K562 (cell line): ENCODE data around the gene F12. TPM values are rescaled to one million over a fixed set of nuclear protein-coding genes. Genes with fewer than 3 reads are reported as not detected.

Source experiments
- CBFB ChIP-seq: sonication (generic); formaldehyde crosslinking; IDR thresholded peaks from 2 replicates; pipeline ENCODE4 v1.4.0; 2020; ENCODE audit warnings: mild to moderate bottlenecking, missing genetic modification reagents
- CCNT2 ChIP-seq: IDR thresholded peaks from 2 replicates; pipeline ENCODE4 v1.6.1; 2011; ENCODE audit warnings: borderline replicate concordance, low read depth, mild to moderate bottlenecking, moderate library complexity, mixed read lengths, low read length; ENCODE audit not compliant: insufficient read length; ENCODE audit errors: extremely low read depth
- GABPB1 ChIP-seq: sonication (generic); formaldehyde crosslinking; IDR thresholded peaks from 2 replicates; pipeline ENCODE4 v1.8.0; 2022; ENCODE audit warnings: mild to moderate bottlenecking, missing genetic modification reagents
- NEUROD1 ChIP-seq: fragments of 150-350 bp; IDR thresholded peaks from 2 replicates; pipeline ENCODE4 v1.6.1; 2014; ENCODE audit warnings: borderline replicate concordance, low read length, low read depth; ENCODE audit not compliant: partially characterized antibody
- TAF15 ChIP-seq: fragments of 200-400 bp; formaldehyde crosslinking; IDR thresholded peaks from 2 replicates; pipeline ENCODE4 v1.6.1; 2017; ENCODE audit warnings: mild to moderate bottlenecking, low read depth, low read length, moderate library complexity
- TCF3 ChIP-seq: sonication (generic); formaldehyde crosslinking; IDR thresholded peaks from 2 replicates; pipeline ENCODE4 v1.4.0; 2020; ENCODE audit warnings: mild to moderate bottlenecking, missing genetic modification reagents
- ZNF263 ChIP-seq: sonication (generic); formaldehyde crosslinking; IDR thresholded peaks from 2 replicates; pipeline ENCODE4 v1.8.0; 2022; ENCODE audit warnings: mild to moderate bottlenecking, missing genetic modification reagents, borderline replicate concordance
- ZNF3 ChIP-seq: fragments of 250-450 bp; sonication (Bioruptor Pico); IDR thresholded peaks from 2 replicates; pipeline ENCODE4 v1.5.0; 2021; ENCODE audit warnings: mild to moderate bottlenecking, moderate library complexity
- ZNF384 ChIP-seq: IDR thresholded peaks from 2 replicates; pipeline ENCODE4 v1.6.1; 2012; ENCODE audit warnings: low read depth, low read length, improper control_type of control experiment
- ZNF699 ChIP-seq: fragments of 250-450 bp; sonication (Bioruptor Pico); IDR thresholded peaks from 2 replicates; pipeline ENCODE4 v1.8.0; 2021; ENCODE audit warnings: mild to moderate bottlenecking, moderate library complexity; ENCODE audit not compliant: insufficient replicate concordance
- polyA plus RNA-seq, 8 experiments: library from polyadenylated mRNA; depleted of rRNA in 4 of 8; stranded (reverse) in 5 of 8; unstranded in 3 of 8; fragments of >200 nt; fragmentation: Nextera tagmentation in 2 of 8; fragmentation: Illumina TruSeq in 1 of 8; extraction: Ambion mirVana in 2 of 8; extraction: Trizol in 1 of 8; gene quantifications; 2 replicates each; pipeline versions ENCODE4 v1.2.1 to v1.2.3, GENCODE V29; 2011 to 2014; ENCODE audit warnings: inconsistent platforms in 1 of 8, missing spikeins in 1 of 8
- total RNA-seq, 7 experiments: library from RNA; depleted of rRNA in 6 of 7; stranded (reverse); fragments of >200 nt in 6 of 7; fragmentation: Illumina TruSeq in 2 of 7; extraction: Trizol in 2 of 7; gene quantifications; 2 replicates each; pipeline versions ENCODE4 v1.2.1 to v1.2.3, GENCODE V29; 2011 to 2021; ENCODE audit warnings: low replicate concordance in 1 of 7
- TF ChIP-seq, protein P1 (sequence below): sonication (generic); formaldehyde crosslinking; IDR thresholded peaks from 2 replicates; pipeline ENCODE4 v1.8.1; 2023; ENCODE audit warnings: mild to moderate bottlenecking, missing genetic modification reagents
- TF ChIP-seq, protein P2 (sequence below), 2 experiments: IDR thresholded peaks in 1 of 2; conservative IDR thresholded peaks in 1 of 2; 2 replicates each; pipeline ENCODE4 v1.6.1; 2016; ENCODE audit warnings: low read depth in 2 of 2, mild to moderate bottlenecking in 1 of 2, missing compliant biosample characterization in 1 of 2, missing genetic modification characterization in 1 of 2, moderate library complexity in 1 of 2
- TF ChIP-seq, protein P3 (sequence below): sonication (generic); formaldehyde crosslinking; IDR thresholded peaks from 2 replicates; pipeline ENCODE4 v1.8.0; 2022; ENCODE audit warnings: mild to moderate bottlenecking, missing genetic modification reagents
- TF ChIP-seq, protein P4 (sequence below): fragments of 450-650 bp; IDR thresholded peaks from 2 replicates; pipeline ENCODE4 v1.6.1; 2016; ENCODE audit warnings: mild to moderate bottlenecking

The F12 gene
- total and polyA plus RNA-seq, 9 of the 15 experiments (the other 6 are each of a cell fraction or from before 2014, with no cell fraction given), result 0.59 to 18.3 (median 3.6) TPM

DNA sequence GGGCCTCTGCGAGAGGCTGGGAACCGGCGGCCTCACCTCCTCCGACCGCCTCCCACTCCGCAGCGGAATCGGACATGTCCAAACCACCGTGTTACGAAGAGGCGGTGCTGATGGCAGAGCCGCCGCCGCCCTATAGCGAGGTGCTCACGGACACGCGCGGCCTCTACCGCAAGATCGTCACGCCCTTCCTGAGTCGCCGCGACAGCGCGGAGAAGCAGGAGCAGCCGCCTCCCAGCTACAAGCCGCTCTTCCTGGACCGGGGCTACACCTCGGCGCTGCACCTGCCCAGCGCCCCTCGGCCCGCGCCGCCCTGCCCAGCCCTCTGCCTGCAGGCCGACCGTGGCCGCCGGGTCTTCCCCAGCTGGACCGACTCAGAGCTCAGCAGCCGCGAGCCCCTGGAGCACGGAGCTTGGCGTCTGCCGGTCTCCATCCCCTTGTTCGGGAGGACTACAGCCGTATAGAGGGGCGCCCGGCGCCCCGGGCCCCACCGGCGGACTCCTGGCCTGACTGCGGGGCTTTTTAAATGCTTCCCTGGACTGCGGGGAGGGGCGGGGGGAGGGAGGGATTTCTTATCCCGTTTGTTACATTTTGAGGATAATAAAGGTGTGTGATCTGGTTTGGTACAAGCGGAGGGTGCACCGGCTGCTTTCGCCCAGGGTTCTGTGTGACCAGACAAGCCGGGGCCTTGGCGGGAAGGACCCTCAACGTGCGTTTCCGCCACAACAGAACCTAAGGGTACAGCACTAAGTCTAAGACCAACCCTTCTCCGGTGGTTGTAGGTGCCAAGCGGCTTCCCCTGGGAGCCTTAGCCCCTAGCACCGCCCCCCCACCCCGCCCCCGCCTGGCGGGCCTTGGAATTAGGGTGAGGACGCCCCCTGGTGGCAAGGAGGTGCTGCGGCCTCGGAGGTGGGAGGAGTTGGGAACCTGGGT, 46.6 kb upstream of the F12 start (continued):
- TF ChIP-seq, protein P1, sequence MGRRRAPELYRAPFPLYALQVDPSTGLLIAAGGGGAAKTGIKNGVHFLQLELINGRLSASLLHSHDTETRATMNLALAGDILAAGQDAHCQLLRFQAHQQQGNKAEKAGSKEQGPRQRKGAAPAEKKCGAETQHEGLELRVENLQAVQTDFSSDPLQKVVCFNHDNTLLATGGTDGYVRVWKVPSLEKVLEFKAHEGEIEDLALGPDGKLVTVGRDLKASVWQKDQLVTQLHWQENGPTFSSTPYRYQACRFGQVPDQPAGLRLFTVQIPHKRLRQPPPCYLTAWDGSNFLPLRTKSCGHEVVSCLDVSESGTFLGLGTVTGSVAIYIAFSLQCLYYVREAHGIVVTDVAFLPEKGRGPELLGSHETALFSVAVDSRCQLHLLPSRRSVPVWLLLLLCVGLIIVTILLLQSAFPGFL, result no peak
- TF ChIP-seq TAF15 (no peak), NEUROD1 (peak; percentile 26), GABPB1 (CRISPR knock-in tag) (peak; percentile 44), ZNF3 (CRISPR knock-in tag) (no peak), ZNF699 (CRISPR knock-in tag) (no peak), TCF3 (no peak), ZNF384 (0 out of 2 replicates have a peak, but pooled peaks have one; percentile 27), ZNF263 (CRISPR knock-in tag) (peak; percentile 60), CCNT2 (no peak), CBFB (CRISPR knock-in tag) (no peak)
- TF ChIP-seq, protein P2, sequence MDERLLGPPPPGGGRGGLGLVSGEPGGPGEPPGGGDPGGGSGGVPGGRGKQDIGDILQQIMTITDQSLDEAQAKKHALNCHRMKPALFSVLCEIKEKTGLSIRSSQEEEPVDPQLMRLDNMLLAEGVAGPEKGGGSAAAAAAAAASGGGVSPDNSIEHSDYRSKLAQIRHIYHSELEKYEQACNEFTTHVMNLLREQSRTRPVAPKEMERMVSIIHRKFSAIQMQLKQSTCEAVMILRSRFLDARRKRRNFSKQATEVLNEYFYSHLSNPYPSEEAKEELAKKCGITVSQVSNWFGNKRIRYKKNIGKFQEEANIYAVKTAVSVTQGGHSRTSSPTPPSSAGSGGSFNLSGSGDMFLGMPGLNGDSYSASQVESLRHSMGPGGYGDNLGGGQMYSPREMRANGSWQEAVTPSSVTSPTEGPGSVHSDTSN (CRISPR knock-in tag; IDR thresholded peaks at IDR 0.05; ENCODE audit: low read depth), result no peak
- TF ChIP-seq, protein P2 (tag; conservative IDR thresholded peaks at IDR 0.05; ENCODE audit: low read depth), result no peak
- TF ChIP-seq, protein P3, sequence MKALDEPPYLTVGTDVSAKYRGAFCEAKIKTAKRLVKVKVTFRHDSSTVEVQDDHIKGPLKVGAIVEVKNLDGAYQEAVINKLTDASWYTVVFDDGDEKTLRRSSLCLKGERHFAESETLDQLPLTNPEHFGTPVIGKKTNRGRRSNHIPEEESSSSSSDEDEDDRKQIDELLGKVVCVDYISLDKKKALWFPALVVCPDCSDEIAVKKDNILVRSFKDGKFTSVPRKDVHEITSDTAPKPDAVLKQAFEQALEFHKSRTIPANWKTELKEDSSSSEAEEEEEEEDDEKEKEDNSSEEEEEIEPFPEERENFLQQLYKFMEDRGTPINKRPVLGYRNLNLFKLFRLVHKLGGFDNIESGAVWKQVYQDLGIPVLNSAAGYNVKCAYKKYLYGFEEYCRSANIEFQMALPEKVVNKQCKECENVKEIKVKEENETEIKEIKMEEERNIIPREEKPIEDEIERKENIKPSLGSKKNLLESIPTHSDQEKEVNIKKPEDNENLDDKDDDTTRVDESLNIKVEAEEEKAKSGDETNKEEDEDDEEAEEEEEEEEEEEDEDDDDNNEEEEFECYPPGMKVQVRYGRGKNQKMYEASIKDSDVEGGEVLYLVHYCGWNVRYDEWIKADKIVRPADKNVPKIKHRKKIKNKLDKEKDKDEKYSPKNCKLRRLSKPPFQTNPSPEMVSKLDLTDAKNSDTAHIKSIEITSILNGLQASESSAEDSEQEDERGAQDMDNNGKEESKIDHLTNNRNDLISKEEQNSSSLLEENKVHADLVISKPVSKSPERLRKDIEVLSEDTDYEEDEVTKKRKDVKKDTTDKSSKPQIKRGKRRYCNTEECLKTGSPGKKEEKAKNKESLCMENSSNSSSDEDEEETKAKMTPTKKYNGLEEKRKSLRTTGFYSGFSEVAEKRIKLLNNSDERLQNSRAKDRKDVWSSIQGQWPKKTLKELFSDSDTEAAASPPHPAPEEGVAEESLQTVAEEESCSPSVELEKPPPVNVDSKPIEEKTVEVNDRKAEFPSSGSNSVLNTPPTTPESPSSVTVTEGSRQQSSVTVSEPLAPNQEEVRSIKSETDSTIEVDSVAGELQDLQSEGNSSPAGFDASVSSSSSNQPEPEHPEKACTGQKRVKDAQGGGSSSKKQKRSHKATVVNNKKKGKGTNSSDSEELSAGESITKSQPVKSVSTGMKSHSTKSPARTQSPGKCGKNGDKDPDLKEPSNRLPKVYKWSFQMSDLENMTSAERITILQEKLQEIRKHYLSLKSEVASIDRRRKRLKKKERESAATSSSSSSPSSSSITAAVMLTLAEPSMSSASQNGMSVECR (CRISPR knock-in tag), result no peak; the same call in 1 of the 2 replicates
- TF ChIP-seq, protein P4, sequence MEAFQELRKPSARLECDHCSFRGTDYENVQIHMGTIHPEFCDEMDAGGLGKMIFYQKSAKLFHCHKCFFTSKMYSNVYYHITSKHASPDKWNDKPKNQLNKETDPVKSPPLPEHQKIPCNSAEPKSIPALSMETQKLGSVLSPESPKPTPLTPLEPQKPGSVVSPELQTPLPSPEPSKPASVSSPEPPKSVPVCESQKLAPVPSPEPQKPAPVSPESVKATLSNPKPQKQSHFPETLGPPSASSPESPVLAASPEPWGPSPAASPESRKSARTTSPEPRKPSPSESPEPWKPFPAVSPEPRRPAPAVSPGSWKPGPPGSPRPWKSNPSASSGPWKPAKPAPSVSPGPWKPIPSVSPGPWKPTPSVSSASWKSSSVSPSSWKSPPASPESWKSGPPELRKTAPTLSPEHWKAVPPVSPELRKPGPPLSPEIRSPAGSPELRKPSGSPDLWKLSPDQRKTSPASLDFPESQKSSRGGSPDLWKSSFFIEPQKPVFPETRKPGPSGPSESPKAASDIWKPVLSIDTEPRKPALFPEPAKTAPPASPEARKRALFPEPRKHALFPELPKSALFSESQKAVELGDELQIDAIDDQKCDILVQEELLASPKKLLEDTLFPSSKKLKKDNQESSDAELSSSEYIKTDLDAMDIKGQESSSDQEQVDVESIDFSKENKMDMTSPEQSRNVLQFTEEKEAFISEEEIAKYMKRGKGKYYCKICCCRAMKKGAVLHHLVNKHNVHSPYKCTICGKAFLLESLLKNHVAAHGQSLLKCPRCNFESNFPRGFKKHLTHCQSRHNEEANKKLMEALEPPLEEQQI, result no peak
